ENCODE measurements around the gene ZNF444.

Gene ZNF444

GRCh38 chr19:56115490-56115889, 25.6 kb upstream of the ZNF444 start:
- no peak for TF ChIP-seq SIN3A (IDR thresholded peaks at IDR 0.05; ENCODE audit: borderline replicate concordance, insufficient read depth, low read length)
- no peak for TF ChIP-seq REST (IDR thresholded peaks at IDR 0.05; ENCODE audit: insufficient read depth in 1 of 2, low read depth in 2 of 2, low read length in 2 of 2)
- no peak for TF ChIP-seq FOXP2 (optimal IDR thresholded peaks at IDR 0.05; ENCODE audit: borderline replicate concordance, extremely low read depth, extremely low read length, insufficient read depth)
- no peak for TF ChIP-seq TAF1 (IDR thresholded peaks at IDR 0.05; ENCODE audit: borderline replicate concordance, insufficient read depth, low read length)
- no peak for TF ChIP-seq POLR2AphosphoS5 (IDR thresholded peaks at IDR 0.05; ENCODE audit: low read depth, low read length)

- TF ChIP-seq REST (IDR thresholded peaks at IDR 0.05; ENCODE audit: insufficient read depth in 1 of 2, low read depth in 2 of 2, low read length in 2 of 2): no peak
- no peak for TF ChIP-seq FOXP2 (optimal IDR thresholded peaks at IDR 0.05; ENCODE audit: borderline replicate concordance, extremely low read depth, extremely low read length, insufficient read depth)
- TF ChIP-seq TAF1 (IDR thresholded peaks at IDR 0.05; ENCODE audit: borderline replicate concordance, insufficient read depth, low read length): no peak
- no peak for TF ChIP-seq SIN3A (IDR thresholded peaks at IDR 0.05; ENCODE audit: borderline replicate concordance, insufficient read depth, low read length)
- TF ChIP-seq POLR2AphosphoS5 (IDR thresholded peaks at IDR 0.05; ENCODE audit: low read depth, low read length): no peak
Observed at GRCh38 chr19:56116606-56117005, 24.5 kb upstream of the ZNF444 start.

- no peak for TF ChIP-seq POLR2AphosphoS5 (IDR thresholded peaks at IDR 0.05; ENCODE audit: low read depth, low read length)
- TF ChIP-seq REST (IDR thresholded peaks at IDR 0.05; ENCODE audit: insufficient read depth in 1 of 2, low read depth in 2 of 2, low read length in 2 of 2): no peak
- no peak for TF ChIP-seq SIN3A (IDR thresholded peaks at IDR 0.05; ENCODE audit: borderline replicate concordance, insufficient read depth, low read length)
- TF ChIP-seq TAF1 (IDR thresholded peaks at IDR 0.05; ENCODE audit: borderline replicate concordance, insufficient read depth, low read length): no peak
- no peak for TF ChIP-seq FOXP2 (optimal IDR thresholded peaks at IDR 0.05; ENCODE audit: borderline replicate concordance, extremely low read depth, extremely low read length, insufficient read depth)
Observed at GRCh38 chr19:56117376-56117884, 23.7 kb upstream of the ZNF444 start.

GRCh38 chr19:56117889-56118288, 23.2 kb upstream of the ZNF444 start:
- TF ChIP-seq FOXP2 (optimal IDR thresholded peaks at IDR 0.05; ENCODE audit: borderline replicate concordance, extremely low read depth, extremely low read length, insufficient read depth) (no peak), TAF1 (IDR thresholded peaks at IDR 0.05; ENCODE audit: borderline replicate concordance, insufficient read depth, low read length) (no peak), POLR2AphosphoS5 (IDR thresholded peaks at IDR 0.05; ENCODE audit: low read depth, low read length) (no peak), REST (IDR thresholded peaks at IDR 0.05; ENCODE audit: insufficient read depth in 1 of 2, low read depth in 2 of 2, low read length in 2 of 2) (no peak), SIN3A (IDR thresholded peaks at IDR 0.05; ENCODE audit: borderline replicate concordance, insufficient read depth, low read length) (no peak)

All from PFSK-1 (cell line).